GM23338 (cell line): ENCODE data around the gene CAMTA1.

Experiments used
- EZH2 ChIP-seq: fragments of 200-600 bp; sonication (generic); IDR thresholded peaks from one replicate; pipeline ENCODE4 v1.8.0; 2017; ENCODE audit warnings: antibody characterized with exemption, mild to moderate bottlenecking, low read depth; ENCODE audit not compliant: unreplicated experiment
- EZH2phosphoT487 ChIP-seq: fragments of 200-600 bp; sonication (generic); IDR thresholded peaks from one replicate; pipeline ENCODE4 v1.8.1; 2018; ENCODE audit warnings: antibody characterized with exemption; ENCODE audit not compliant: unreplicated experiment
- NANOG ChIP-seq: IDR thresholded peaks from 2 replicates; pipeline ENCODE4 v1.6.1; 2016; ENCODE audit warnings: antibody characterized with exemption, borderline replicate concordance
- POLR2AphosphoS5 ChIP-seq: IDR thresholded peaks from 2 replicates; pipeline ENCODE4 v1.6.1; 2016; ENCODE audit warnings: antibody characterized with exemption, low read depth
- STAT1 ChIP-seq: IDR thresholded peaks from one replicate; pipeline ENCODE4 v1.6.1; 2016; ENCODE audit warnings: antibody characterized with exemption; ENCODE audit not compliant: unreplicated experiment
- ZNF331 ChIP-seq: fragments of 250-450 bp; sonication (Bioruptor Pico); IDR thresholded peaks from 2 replicates; pipeline ENCODE4 v1.5.0; 2020; ENCODE audit warnings: low read depth, mild to moderate bottlenecking, moderate library complexity
- TF ChIP-seq, protein P1 (sequence below), 2 experiments: fragments of 200-600 bp in 1 of 2; sonication (generic) in 1 of 2; conservative IDR thresholded peaks; 2 replicates each; pipeline versions ENCODE4 v1.5.1 to v1.6.1; 2016 to 2017; ENCODE audit warnings: antibody characterized with exemption in 2 of 2, low read depth in 2 of 2, mild to moderate bottlenecking in 2 of 2, moderate library complexity in 1 of 2
- TF ChIP-seq, protein P2 (sequence below): IDR thresholded peaks from one replicate; pipeline ENCODE4 v1.6.1; 2018; ENCODE audit warnings: antibody characterized with exemption; ENCODE audit not compliant: unreplicated experiment

DNA sequence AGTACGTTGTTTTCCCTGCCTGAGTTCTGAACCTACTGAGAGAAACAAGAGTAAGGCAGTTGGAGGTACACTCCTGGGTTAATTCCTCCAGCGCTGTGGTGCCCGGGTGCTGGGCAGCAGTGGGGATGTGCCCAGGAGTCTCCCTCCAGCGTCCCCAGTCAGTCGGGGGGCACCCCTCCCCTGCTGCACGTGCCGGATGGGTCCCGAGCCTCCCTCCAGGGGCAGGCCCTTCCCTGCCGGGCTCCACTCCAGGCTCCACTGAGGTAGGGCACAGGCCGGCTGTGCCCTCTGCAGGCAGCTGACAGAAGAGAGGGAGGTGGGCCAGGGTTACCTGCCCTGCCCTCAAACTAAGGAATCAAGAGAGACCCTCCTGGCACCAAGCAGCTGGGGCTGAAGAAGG lies 747.8 kb downstream of the CAMTA1 start:
- TF ChIP-seq EZH2 (no peak), POLR2AphosphoS5 (no peak), STAT1 (no peak), EZH2phosphoT487 (no peak), NANOG (no peak), ZNF331 (CRISPR knock-in tag) (no peak)
- TF ChIP-seq, protein P1, sequence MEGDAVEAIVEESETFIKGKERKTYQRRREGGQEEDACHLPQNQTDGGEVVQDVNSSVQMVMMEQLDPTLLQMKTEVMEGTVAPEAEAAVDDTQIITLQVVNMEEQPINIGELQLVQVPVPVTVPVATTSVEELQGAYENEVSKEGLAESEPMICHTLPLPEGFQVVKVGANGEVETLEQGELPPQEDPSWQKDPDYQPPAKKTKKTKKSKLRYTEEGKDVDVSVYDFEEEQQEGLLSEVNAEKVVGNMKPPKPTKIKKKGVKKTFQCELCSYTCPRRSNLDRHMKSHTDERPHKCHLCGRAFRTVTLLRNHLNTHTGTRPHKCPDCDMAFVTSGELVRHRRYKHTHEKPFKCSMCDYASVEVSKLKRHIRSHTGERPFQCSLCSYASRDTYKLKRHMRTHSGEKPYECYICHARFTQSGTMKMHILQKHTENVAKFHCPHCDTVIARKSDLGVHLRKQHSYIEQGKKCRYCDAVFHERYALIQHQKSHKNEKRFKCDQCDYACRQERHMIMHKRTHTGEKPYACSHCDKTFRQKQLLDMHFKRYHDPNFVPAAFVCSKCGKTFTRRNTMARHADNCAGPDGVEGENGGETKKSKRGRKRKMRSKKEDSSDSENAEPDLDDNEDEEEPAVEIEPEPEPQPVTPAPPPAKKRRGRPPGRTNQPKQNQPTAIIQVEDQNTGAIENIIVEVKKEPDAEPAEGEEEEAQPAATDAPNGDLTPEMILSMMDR (conservative IDR thresholded peaks at IDR 0.05; ENCODE audit: low read depth in 2 of 2): no peak
- TF ChIP-seq, protein P2, sequence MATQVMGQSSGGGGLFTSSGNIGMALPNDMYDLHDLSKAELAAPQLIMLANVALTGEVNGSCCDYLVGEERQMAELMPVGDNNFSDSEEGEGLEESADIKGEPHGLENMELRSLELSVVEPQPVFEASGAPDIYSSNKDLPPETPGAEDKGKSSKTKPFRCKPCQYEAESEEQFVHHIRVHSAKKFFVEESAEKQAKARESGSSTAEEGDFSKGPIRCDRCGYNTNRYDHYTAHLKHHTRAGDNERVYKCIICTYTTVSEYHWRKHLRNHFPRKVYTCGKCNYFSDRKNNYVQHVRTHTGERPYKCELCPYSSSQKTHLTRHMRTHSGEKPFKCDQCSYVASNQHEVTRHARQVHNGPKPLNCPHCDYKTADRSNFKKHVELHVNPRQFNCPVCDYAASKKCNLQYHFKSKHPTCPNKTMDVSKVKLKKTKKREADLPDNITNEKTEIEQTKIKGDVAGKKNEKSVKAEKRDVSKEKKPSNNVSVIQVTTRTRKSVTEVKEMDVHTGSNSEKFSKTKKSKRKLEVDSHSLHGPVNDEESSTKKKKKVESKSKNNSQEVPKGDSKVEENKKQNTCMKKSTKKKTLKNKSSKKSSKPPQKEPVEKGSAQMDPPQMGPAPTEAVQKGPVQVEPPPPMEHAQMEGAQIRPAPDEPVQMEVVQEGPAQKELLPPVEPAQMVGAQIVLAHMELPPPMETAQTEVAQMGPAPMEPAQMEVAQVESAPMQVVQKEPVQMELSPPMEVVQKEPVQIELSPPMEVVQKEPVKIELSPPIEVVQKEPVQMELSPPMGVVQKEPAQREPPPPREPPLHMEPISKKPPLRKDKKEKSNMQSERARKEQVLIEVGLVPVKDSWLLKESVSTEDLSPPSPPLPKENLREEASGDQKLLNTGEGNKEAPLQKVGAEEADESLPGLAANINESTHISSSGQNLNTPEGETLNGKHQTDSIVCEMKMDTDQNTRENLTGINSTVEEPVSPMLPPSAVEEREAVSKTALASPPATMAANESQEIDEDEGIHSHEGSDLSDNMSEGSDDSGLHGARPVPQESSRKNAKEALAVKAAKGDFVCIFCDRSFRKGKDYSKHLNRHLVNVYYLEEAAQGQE: no peak
